HG03342 (cell line): ENCODE results near the gene SPATC1L.

Source experiments
- ATAC-seq: cut with Tn5 transposase; IDR thresholded peaks from one replicate; pipeline ENCODE4 v1.9.1; 2021; ENCODE audit warnings: mild to moderate bottlenecking, moderate library complexity; ENCODE audit not compliant: unreplicated experiment

SPATC1L gene

GRCh38 chr21:46111193-46111571, 73.1 kb downstream of the SPATC1L start:
- ATAC-seq = no peak
